SK-N-SH (cell line): ENCODE data around the gene ZNF555. TPM values are rescaled to one million over a fixed set of nuclear protein-coding genes. Genes with fewer than 3 reads are reported as not detected.

Experiments used
- CTCF ChIA-PET: fragments of 300-600, 350-600 bp; formaldehyde crosslinking; extraction: SDS; loops from one replicate; lab custom pipeline; 2021; lab: Yijun Ruan, JAX
- POLR2A ChIA-PET: fragments of 350-600 bp; sonication (Branson Sonifier 250); formaldehyde crosslinking; extraction: SDS; loops from one replicate; lab custom pipeline; 2020; ENCODE audit warnings: antibody characterized with exemption, inconsistent platforms; lab: Yijun Ruan, JAX
- DNase-seq: peaks from one replicate; pipeline ENCODE4 v3.0.0; 2012
- H2AFZ ChIP-seq: fragments of 200-600 bp; sonication (generic); 2 replicates; pipeline ENCODE4 v1.8.1; 2016; ENCODE audit warnings: antibody characterized with exemption, mild to moderate bottlenecking, low read depth
- H3F3A ChIP-seq: fragments of 200-600 bp; sonication (generic); replicated peaks from 2 replicates; pipeline ENCODE3; 2016; ENCODE audit warnings: antibody characterized with exemption, mild to moderate bottlenecking; ENCODE audit not compliant: insufficient read depth
- H3K27ac ChIP-seq, 2 experiments: fragments of 200-500 bp in 1 of 2; fragments of 200-600 bp in 1 of 2; sonication (Bioruptor generic) in 1 of 2; sonication (generic), shearing (Covaris generic) in 1 of 2; 2 replicates each; pipeline versions ENCODE4 v1.5.1 to v1.6.1; 2014 to 2016; ENCODE audit warnings: low read depth in 2 of 2, inconsistent platforms in 1 of 2, low read length in 1 of 2, mild to moderate bottlenecking in 1 of 2, mixed read lengths in 1 of 2
- H3K27me3 ChIP-seq: fragments of 200-600 bp; sonication (generic), shearing (Covaris generic); 2 replicates; pipeline ENCODE4 v1.6.1; 2016; ENCODE audit warnings: mixed run types; ENCODE audit not compliant: insufficient read depth
- H3K36me3 ChIP-seq, 2 experiments: fragments of 200-500 bp in 1 of 2; fragments of 200-600 bp in 1 of 2; sonication (Bioruptor generic) in 1 of 2; sonication (generic) in 1 of 2; replicated peaks in 1 of 2; 2 replicates each; pipeline versions ENCODE3 to v1.5.1; 2014 to 2016; ENCODE audit warnings: low read length in 1 of 2, mild to moderate bottlenecking in 1 of 2; ENCODE audit not compliant: insufficient read depth in 2 of 2, control insufficient read depth in 1 of 2
- H3K4me1 ChIP-seq, 2 experiments: fragments of 200-500 bp in 1 of 2; fragments of 200-600 bp in 1 of 2; sonication (Bioruptor generic) in 1 of 2; sonication (generic), shearing (Covaris generic) in 1 of 2; 2 replicates each; pipeline versions ENCODE4 v1.5.1 to v1.6.1; 2014 to 2016; ENCODE audit warnings: low read depth in 1 of 2, low read length in 1 of 2, mixed run types in 1 of 2; ENCODE audit not compliant: insufficient read depth in 2 of 2, control insufficient read depth in 1 of 2
- H3K4me2 ChIP-seq: fragments of 200-600 bp; sonication (generic), shearing (Covaris generic); 2 replicates; pipeline ENCODE4 v1.6.1; 2017; ENCODE audit warnings: mixed run types
- H3K4me3 ChIP-seq, 2 experiments: fragments of 200-500 bp in 1 of 2; fragments of 200-600 bp in 1 of 2; sonication (Bioruptor generic) in 1 of 2; sonication (generic), shearing (Covaris generic) in 1 of 2; 2 replicates each; pipeline versions ENCODE4 v1.5.1 to v1.8.1; 2014 to 2016; ENCODE audit warnings: low read depth in 2 of 2, inconsistent platforms in 1 of 2, low read length in 1 of 2, mild to moderate bottlenecking in 1 of 2, mixed read lengths in 1 of 2, moderate library complexity in 1 of 2
- H3K79me2 ChIP-seq: fragments of 200-600 bp; sonication (generic); 2 replicates; pipeline ENCODE4 v1.8.1; 2017; ENCODE audit warnings: mild to moderate bottlenecking; ENCODE audit not compliant: insufficient read depth
- H3K9ac ChIP-seq: fragments of 200-600 bp; sonication (generic); 2 replicates; pipeline ENCODE4 v1.6.1; 2017; ENCODE audit warnings: mixed run types
- H3K9me2 ChIP-seq: fragments of 200-600 bp; sonication (generic); 2 replicates; pipeline ENCODE4 v1.6.1; 2017; ENCODE audit warnings: mixed run types
- H3K9me3 ChIP-seq: fragments of 200-600 bp; sonication (generic); 2 replicates; pipeline ENCODE4 v1.6.1; 2017; ENCODE audit warnings: mixed run types, mild to moderate bottlenecking, moderate library complexity
- H4K20me1 ChIP-seq: fragments of 200-600 bp; sonication (generic); 2 replicates; pipeline ENCODE4 v1.6.1; 2017; ENCODE audit warnings: mild to moderate bottlenecking, mixed run types; ENCODE audit not compliant: insufficient read depth
- CHD2 ChIP-seq: fragments of 150-350 bp; IDR thresholded peaks from 2 replicates; pipeline ENCODE4 v1.6.1; 2018; ENCODE audit warnings: low read length; ENCODE audit not compliant: partially characterized antibody
- ELF1 ChIP-seq: IDR thresholded peaks from 2 replicates; pipeline ENCODE4 v1.4.0; 2012
- FOSL2 ChIP-seq: IDR thresholded peaks from 2 replicates; pipeline ENCODE4 v1.4.0; 2012; ENCODE audit warnings: low read depth, mild to moderate bottlenecking, moderate library complexity, borderline replicate concordance
- FOXJ3 ChIP-seq: sonication (generic); formaldehyde crosslinking; IDR thresholded peaks from 2 replicates; pipeline ENCODE4 v1.5.1; 2020; ENCODE audit warnings: mild to moderate bottlenecking, missing genetic modification reagents
- FOXM1 ChIP-seq: IDR thresholded peaks from 2 replicates; pipeline ENCODE4 v1.4.0; 2012; ENCODE audit warnings: low read depth, mild to moderate bottlenecking
- GABPA ChIP-seq: IDR thresholded peaks from 2 replicates; pipeline ENCODE4 v1.4.0; 2012; ENCODE audit warnings: low read depth, mild to moderate bottlenecking
- GATA2 ChIP-seq: sonication (generic); formaldehyde crosslinking; IDR thresholded peaks from 2 replicates; pipeline ENCODE4 v1.5.0; 2020; ENCODE audit warnings: mild to moderate bottlenecking, missing genetic modification reagents
- MAX ChIP-seq: IDR thresholded peaks from 2 replicates; pipeline ENCODE4 v1.4.0; 2012; ENCODE audit warnings: low read depth
- MXI1 ChIP-seq: IDR thresholded peaks from 2 replicates; pipeline ENCODE4 v1.6.1; 2012; ENCODE audit warnings: mild to moderate bottlenecking, low read depth, low read length, improper control_type of control experiment
- NFIC ChIP-seq: IDR thresholded peaks from 2 replicates; pipeline ENCODE4 v1.4.0; 2012; ENCODE audit warnings: borderline replicate concordance
- POLR2AphosphoS5 ChIP-seq: IDR thresholded peaks from 2 replicates; pipeline ENCODE4 v1.6.1; 2012; ENCODE audit warnings: low read depth, low read length
- RAD21 ChIP-seq: IDR thresholded peaks from 2 replicates; pipeline ENCODE4 v1.6.1; 2012; ENCODE audit warnings: mild to moderate bottlenecking, low read length
- RCOR1 ChIP-seq: fragments of 150-350 bp; IDR thresholded peaks from 2 replicates; pipeline ENCODE4 v1.6.1; 2017; ENCODE audit warnings: antibody characterized with exemption, low read length
- RFX5 ChIP-seq: IDR thresholded peaks from 2 replicates; pipeline ENCODE4 v1.6.1; 2012; ENCODE audit warnings: mild to moderate bottlenecking, improper control_type of control experiment, low read length
- RXRA ChIP-seq: IDR thresholded peaks from 2 replicates; pipeline ENCODE4 v1.4.0; 2012; ENCODE audit warnings: low read depth, mild to moderate bottlenecking, borderline replicate concordance
- SMC3 ChIP-seq: IDR thresholded peaks from 2 replicates; pipeline ENCODE4 v1.6.1; 2012; ENCODE audit warnings: low read depth, low read length, improper control_type of control experiment
- TAF1 ChIP-seq: IDR thresholded peaks from 2 replicates; pipeline ENCODE4 v1.6.1; 2012; ENCODE audit warnings: low read depth, mild to moderate bottlenecking, low read length, moderate library complexity, borderline replicate concordance
- TCF12 ChIP-seq: IDR thresholded peaks from 2 replicates; pipeline ENCODE4 v1.4.0; 2012
- USF1 ChIP-seq: IDR thresholded peaks from 2 replicates; pipeline ENCODE4 v1.4.0; 2012; ENCODE audit warnings: low read depth, borderline replicate concordance
- WGBS: methylation state at CpG from one replicate; pipeline ENCODE4 v1.1.6; 2017; ENCODE audit warnings: low lambda C conversion rate; 5-methylcytosine and 5-hydroxymethylcytosine counted together
- polyA plus RNA-seq, 3 experiments: library from polyadenylated mRNA; depleted of rRNA; stranded (reverse); fragments of >200 nt; gene quantifications; 2 replicates each; pipeline ENCODE4 v1.2.3, GENCODE V29; 2012
- TF ChIP-seq, protein P1 (sequence below): IDR thresholded peaks from 2 replicates; pipeline ENCODE4; 2012
- TF ChIP-seq, protein P2 (sequence below): fragments of 150-350 bp; IDR thresholded peaks from 2 replicates; pipeline ENCODE4 v1.6.1; 2016; ENCODE audit warnings: mild to moderate bottlenecking, low read depth, low read length

Gene ZNF555
- polyA plus RNA-seq, 1 of the 3 experiments (the other 2 are of a cell fraction) = 1.4 TPM

DNA sequence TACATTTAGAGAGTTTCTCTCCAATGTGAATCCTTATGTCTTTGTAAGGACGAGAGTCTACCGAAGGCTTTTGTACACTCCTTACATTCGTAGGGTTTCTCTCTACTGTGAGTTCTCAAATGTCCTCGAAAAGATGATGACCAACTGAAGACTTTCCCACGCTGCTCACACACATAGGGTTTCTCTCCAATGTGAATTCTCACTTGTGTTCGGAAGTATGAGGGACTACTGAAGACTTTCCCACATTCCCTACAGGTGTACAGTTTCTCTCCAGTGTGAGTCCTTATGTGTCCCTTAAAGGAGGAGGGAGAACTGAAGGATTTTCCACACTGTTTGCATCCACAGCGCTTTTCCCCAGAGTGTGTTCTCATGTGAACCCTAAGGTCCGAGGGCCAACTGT is 55.4 kb downstream of the ZNF555 start:
- peaks cover 0 to 1% of the 10 kb centered on the region in 2 experiments; a peak in 1 of 4 replicates for H3K4me1 ChIP-seq
- TF ChIP-seq RXRA = no peak
- no peak for TF ChIP-seq FOSL2
- TF ChIP-seq GABPA = no peak
- TF ChIP-seq TCF12 = no peak
- TF ChIP-seq, protein P1, sequence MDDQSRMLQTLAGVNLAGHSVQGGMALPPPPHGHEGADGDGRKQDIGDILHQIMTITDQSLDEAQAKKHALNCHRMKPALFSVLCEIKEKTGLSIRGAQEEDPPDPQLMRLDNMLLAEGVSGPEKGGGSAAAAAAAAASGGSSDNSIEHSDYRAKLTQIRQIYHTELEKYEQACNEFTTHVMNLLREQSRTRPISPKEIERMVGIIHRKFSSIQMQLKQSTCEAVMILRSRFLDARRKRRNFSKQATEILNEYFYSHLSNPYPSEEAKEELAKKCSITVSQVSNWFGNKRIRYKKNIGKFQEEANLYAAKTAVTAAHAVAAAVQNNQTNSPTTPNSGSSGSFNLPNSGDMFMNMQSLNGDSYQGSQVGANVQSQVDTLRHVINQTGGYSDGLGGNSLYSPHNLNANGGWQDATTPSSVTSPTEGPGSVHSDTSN = no peak
- no peak for TF ChIP-seq SMC3
- no peak for TF ChIP-seq RAD21
- TF ChIP-seq FOXM1 = no peak
- H3K4me3 ChIP-seq = no peak overlapping the region
- H3K4me2 ChIP-seq = no peak overlapping the region
- ChIA-PET CTCF (interaction anchor here (2.0 kb wide), 1 partner anchor 9 kb away, joined by 4 read pairs; no protein-coding TSS in a partner anchor), POLR2A (no interaction called here)
- no peak overlapping the region for H3K9ac ChIP-seq
- no peaks in the 10 kb centered on the region for H3F3A ChIP-seq
- no peaks in the 10 kb centered on the region for H3K36me3 ChIP-seq
- H4K20me1 ChIP-seq = no peaks in the 10 kb centered on the region
- H3K9me2 ChIP-seq = no peaks in the 10 kb centered on the region
- DNase-seq = no peak
- no peak overlapping the region for H3K27ac ChIP-seq
- 28% methylated on average over 8 of the region's 8 CpGs for WGBS
- H2AFZ ChIP-seq = no peak overlapping the region
- no peaks in the 10 kb centered on the region for H3K9me3 ChIP-seq
- H3K27me3 ChIP-seq = no peaks in the 10 kb centered on the region
- peaks cover 6% of the 10 kb centered on the region; the same call in 1 of the 2 replicates for H3K79me2 ChIP-seq

GRCh38 chr19:2900296-2901252 is 59.3 kb downstream of the ZNF555 start, which contains the start of gene ZNF57:
ZNF57 (plus strand) TSS chr19:2900928; CDS start chr19:2901046, 118 bp downstream.
- Histone ChIP-seq H3K4me1 (peaks cover 0 to 6% of the 10 kb centered on the region in 2 experiments; a peak in 1 of 4 replicates), H3K9me3 (no peaks in the 10 kb centered on the region), H3K27me3 (no peaks in the 10 kb centered on the region), H3K9me2 (no peaks in the 10 kb centered on the region), H3F3A (no peaks in the 10 kb centered on the region), H2AFZ (peak within 1 kb of the TSS; percentile 97), H3K27ac (peak within 1 kb of the TSS; percentile 61 to 74; a peak in 3 of 4 replicates), H3K36me3 (no peaks in the 10 kb centered on the region), H3K4me3 (peak within 1 kb of the TSS; percentile 80 to 81), H4K20me1 (no peaks in the 10 kb centered on the region), H3K9ac (peak within 1 kb of the TSS; percentile 82), H3K79me2 (peaks cover 35% of the 10 kb centered on the region; the same call in 1 of the 2 replicates), H3K4me2 (peak within 1 kb of the TSS; percentile 89)
- ChIA-PET CTCF (interaction anchor here (0.7 to 4.1 kb wide), 4 partner anchors 13 to 680 kb away, joined by 3 to 22 read pairs (median 4); partner anchors contain the start of gene ZNF554), POLR2A (interaction anchor here (1.1 kb wide), 1 partner anchor 50 kb away, joined by 4 read pairs; no protein-coding TSS in a partner anchor)
- peak; percentile 99 for DNase-seq
- WGBS = 0% methylated on average over 9 of the region's 100 CpGs
- TF ChIP-seq FOXJ3 (CRISPR knock-in tag) = no peak
- no peak for TF ChIP-seq FOXM1
- peak; percentile 21; the same call in 1 of the 2 replicates for TF ChIP-seq NFIC
- 0 out of 2 replicates have a peak, but pooled peaks have one; percentile 17 for TF ChIP-seq TAF1
- peak; percentile 73 for TF ChIP-seq RFX5
- no peak for TF ChIP-seq RAD21
- peak; percentile 65 for TF ChIP-seq ELF1
- TF ChIP-seq, protein P2, sequence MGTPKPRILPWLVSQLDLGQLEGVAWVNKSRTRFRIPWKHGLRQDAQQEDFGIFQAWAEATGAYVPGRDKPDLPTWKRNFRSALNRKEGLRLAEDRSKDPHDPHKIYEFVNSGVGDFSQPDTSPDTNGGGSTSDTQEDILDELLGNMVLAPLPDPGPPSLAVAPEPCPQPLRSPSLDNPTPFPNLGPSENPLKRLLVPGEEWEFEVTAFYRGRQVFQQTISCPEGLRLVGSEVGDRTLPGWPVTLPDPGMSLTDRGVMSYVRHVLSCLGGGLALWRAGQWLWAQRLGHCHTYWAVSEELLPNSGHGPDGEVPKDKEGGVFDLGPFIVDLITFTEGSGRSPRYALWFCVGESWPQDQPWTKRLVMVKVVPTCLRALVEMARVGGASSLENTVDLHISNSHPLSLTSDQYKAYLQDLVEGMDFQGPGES = peak; percentile 68
- TF ChIP-seq, protein P1 = peak; percentile 50
- TF ChIP-seq MXI1 = peak; percentile 89
- TF ChIP-seq MAX = peak; percentile 69
- TF ChIP-seq RCOR1 = no peak
- peak; percentile 12; the same call in 1 of the 2 replicates for TF ChIP-seq GATA2
- 0 out of 2 replicates have a peak, but pooled peaks have one; percentile 28 for TF ChIP-seq USF1
- peak; percentile 62 for TF ChIP-seq CHD2
- no peak for TF ChIP-seq RXRA
- peak; percentile 28; the same call in 1 of the 2 replicates for TF ChIP-seq POLR2AphosphoS5
- TF ChIP-seq GABPA = 0 out of 2 replicates have a peak, but pooled peaks have one; percentile 15
